Fibroblast of skin of abdomen (primary cell): ENCODE measurements around the gene SLC36A4.
"Not testable (repeated sequence)": the region's sequence is repeated elsewhere in the genome, so short reads cannot be mapped to it uniquely, and the experiment has no call there.

ENCODE experiments used
- DNase-seq: peaks from one replicate; pipeline ENCODE4 v3.0.0-alpha.2; 2013

Gene SLC36A4

DNA sequence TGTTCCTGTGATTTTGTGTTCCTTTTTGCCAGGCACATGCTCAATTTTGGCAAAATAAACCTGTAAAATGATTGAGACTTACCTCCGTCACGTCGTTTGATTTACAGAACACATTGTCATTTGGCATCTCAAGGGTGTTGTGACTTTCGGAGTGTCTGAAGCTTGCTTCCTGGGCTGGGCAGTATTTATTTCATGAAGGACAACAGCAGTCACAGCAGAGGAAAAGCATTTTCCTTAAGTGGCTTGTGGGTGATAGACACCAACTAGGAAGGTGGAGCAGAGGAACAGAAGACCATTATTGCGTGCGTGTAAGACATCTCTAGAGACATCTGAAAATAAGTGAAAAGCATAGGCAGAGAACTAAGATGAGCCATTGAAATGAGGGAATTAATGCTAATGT is 80.2 kb downstream of the SLC36A4 start:
- no peak for DNase-seq

DNA sequence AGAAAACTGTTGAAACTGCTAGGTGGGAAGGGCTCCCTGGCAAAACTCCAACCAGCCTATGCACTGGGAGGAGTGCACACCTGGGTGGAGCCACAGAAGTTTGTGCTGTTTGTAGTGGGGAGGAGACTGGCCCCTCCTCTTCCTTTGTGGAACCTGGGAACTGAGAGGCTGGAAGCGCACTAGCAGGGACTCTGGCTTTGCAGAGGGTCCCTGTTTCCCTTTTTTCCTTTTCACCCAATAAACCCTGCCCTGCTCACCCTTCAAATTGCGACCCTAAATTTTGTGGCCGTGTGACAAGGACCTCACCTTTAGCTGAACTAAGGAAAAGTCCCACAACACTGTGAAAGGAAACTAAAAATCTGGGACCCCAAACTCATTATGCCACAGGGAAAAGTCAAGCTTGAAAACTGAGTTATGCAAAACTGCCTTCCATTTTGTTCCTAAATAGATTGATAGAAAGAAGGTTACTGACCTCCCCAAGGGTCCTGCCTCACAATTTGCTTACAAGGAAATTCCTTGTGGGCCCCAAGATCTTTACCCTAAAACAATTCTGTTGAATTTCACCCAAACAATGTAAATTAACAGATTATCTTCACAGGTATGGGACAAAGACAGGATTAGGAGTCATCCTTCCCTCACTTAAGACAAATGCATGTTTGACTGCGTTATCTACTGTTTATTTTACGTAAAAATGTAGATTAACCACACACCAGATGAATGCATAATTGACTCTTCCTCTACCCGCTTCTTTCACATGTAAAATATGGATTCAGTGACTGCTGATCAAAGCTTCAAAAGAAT is 81.0 kb downstream of the SLC36A4 start:
- DNase-seq: no peak

DNA sequence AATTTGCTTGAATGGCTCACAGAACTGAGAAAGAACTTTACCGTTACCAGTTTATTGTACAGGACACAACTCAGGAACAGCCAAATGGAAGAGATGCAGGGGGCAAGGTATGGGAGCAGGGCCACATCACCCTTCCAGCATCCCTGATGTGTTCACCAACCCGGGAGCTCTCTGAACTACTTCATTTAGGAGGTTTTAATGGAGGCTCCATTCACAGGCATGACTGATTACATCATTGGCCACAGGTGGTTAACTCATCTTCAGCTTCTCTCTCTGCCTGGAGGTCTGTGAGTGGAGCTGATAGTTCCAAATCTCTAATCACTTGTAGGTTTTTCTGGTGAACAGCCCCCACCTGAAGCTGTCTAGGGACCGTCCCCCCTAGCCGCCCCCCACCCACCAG is 83.5 kb downstream of the SLC36A4 start:
- no peak for DNase-seq

GRCh38 chr11:93113824-93114223 is 84.0 kb downstream of the SLC36A4 start:
- no peak for DNase-seq

DNA sequence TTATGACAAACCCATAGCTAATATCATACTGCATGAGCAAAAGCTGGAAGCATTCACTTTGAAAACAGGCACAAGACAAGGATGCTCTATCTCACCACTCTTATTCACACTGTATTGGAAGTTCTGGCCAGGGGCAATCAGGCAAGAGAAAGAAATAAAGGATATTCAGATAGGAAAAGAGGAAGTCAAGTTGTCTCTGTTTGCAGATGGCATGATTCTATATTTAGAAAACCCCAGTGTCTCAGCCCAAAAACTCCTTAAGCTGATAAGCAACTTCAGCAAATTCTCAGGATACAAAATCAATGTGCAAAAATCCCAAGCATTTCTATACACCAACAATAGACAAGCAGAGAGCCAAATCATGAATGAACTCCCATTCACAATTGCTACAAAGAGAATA is 86.6 kb downstream of the SLC36A4 start:
- DNase-seq: not testable (repeated sequence)

DNA sequence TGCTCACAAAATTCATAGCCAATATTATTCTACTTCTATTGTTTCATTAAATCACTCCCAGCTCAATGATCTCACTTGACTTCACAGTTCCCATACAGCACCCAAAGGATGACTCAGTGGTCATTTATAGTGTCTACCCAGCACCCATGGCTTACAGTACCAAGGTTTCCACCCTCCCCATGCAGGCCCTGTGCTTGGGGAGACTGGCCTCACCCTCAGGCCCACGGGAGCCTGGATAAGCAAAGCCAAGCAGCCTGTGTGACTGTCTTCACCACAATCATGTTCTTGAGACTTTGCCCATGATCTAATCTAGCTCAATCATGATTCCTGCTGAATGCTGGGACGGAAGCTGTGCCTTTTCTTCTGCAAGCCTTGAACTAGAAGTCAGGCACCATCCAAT is 97.6 kb downstream of the SLC36A4 start:
- no peak for DNase-seq

DNA sequence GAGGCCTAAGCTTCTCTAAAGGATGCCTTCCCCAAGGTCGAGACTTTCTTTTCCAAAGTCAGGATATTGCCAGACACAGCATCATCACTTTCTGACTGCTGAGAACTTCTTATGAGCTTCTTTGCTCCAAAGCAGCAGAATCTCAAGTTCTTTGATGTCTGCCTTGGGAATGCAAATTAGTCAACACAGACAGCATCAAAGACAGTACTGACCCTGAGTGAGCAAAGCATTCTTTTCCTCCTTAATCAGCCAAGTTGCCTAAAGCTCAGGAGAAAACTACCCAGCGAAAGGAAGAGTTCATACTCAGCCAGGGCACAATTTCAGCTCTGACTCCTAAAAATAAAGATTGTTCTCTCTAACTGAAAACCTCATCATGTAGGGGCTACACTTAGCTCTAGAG is 98.0 kb downstream of the SLC36A4 start:
- peak; percentile 21 for DNase-seq
